Measurements from ENCODE around the gene PSMF1. TPM values are rescaled to one million over a fixed set of nuclear protein-coding genes. Genes with fewer than 3 reads are reported as not detected.

PSMF1 gene
- total RNA-seq, 1 donor from 2014 or later = 124 TPM

DNA sequence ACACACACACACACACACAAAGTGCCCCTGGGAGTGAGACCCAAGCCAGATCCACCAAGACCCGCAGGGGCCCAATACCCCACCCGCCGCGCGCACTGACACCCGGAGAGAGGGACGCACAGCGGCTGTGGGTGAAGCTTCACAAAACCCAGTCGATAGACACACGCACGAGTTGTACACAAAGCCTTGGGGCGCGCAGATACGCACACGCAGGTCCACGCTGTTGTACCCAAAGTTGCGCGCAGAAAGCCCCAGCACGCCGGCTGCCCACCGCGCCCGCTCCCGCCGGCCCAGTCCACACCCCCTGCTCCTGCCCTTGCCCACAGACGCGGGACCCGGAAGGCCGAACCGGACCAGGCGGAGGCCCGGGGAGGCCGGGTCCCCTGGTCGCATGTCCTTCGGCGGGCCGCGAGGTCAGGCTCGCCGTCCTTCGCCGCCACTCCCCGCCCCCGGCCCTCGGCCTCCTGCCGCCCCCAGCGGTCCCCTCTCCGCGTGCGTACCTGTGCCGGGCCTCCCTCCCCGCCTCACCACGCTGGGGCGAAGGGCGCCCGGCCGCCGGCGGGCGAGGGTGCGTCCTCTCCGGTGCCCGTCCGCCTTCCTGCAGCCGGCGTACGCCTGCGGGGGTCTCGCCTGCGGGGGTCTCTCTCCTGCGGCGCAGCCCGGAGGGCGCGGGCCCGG lies 66.4 kb downstream of the PSMF1 start, which contains the start of gene TMEM74B:
Gene TMEM74B, minus strand, starts transcription at position 344 of the 678 bp plus-strand sequence. CDS start 1,180 bp downstream, outside the sequence.
- no peak for TF ChIP-seq CTCF (IDR thresholded peaks at IDR 0.05; ENCODE audit: borderline replicate concordance)
- no peak for DNase-seq
- no peaks in the 10 kb centered on the region for H3K36me3 ChIP-seq
- peak within 1 kb of the TSS; percentile 60 for H3K27ac ChIP-seq (replicated peaks)
- H3K27me3 ChIP-seq (ENCODE audit: low read depth) = peaks cover 31% of the 10 kb centered on the region
- H3K9me3 ChIP-seq (replicated peaks) = no peaks in the 10 kb centered on the region
- peak within 1 kb of the TSS; percentile 73 for H3K4me3 ChIP-seq
- peaks cover 43% of the 10 kb centered on the region for H3K4me1 ChIP-seq
- intact Hi-C loops (cut with micrococcal nuclease) = no loop called here

GRCh38 chr20:1185316-1185741 lies 66.9 kb downstream of the PSMF1 start:
- no peak for DNase-seq
- Histone ChIP-seq H3K4me3 (peak overlapping the region; percentile 73), H3K4me1 (peaks cover 43% of the 10 kb centered on the region), H3K27ac (replicated peaks) (peak overlapping the region; percentile 60), H3K9me3 (replicated peaks) (no peaks in the 10 kb centered on the region), H3K27me3 (ENCODE audit: low read depth) (peaks cover 31% of the 10 kb centered on the region), H3K36me3 (no peaks in the 10 kb centered on the region)
- intact Hi-C loops (cut with micrococcal nuclease) = no loop called here
- TF ChIP-seq CTCF (IDR thresholded peaks at IDR 0.05; ENCODE audit: borderline replicate concordance) = no peak

GRCh38 chr20:1185790-1186334 lies 67.5 kb downstream of the PSMF1 start:
- H3K36me3 ChIP-seq = no peaks in the 10 kb centered on the region
- H3K4me1 ChIP-seq = peaks cover 43% of the 10 kb centered on the region
- intact Hi-C loops (cut with micrococcal nuclease) = no loop called here
- peak; percentile 37 for DNase-seq
- H3K27me3 ChIP-seq (ENCODE audit: low read depth) = peaks cover 31% of the 10 kb centered on the region
- H3K4me3 ChIP-seq = peak overlapping the region; percentile 73
- TF ChIP-seq CTCF (IDR thresholded peaks at IDR 0.05; ENCODE audit: borderline replicate concordance) = peak; percentile 61
- H3K27ac ChIP-seq (replicated peaks) = peak overlapping the region; percentile 60
- no peaks in the 10 kb centered on the region for H3K9me3 ChIP-seq (replicated peaks)

- no peak for DNase-seq
- H3K27me3 ChIP-seq (ENCODE audit: low read depth) = peaks cover 31% of the 10 kb centered on the region
- H3K27ac ChIP-seq (replicated peaks) = peak overlapping the region; percentile 42
- H3K4me1 ChIP-seq = peaks cover 43% of the 10 kb centered on the region
- no peaks in the 10 kb centered on the region for H3K36me3 ChIP-seq
- intact Hi-C loops (cut with micrococcal nuclease) = no loop called here
- no peak for TF ChIP-seq CTCF (IDR thresholded peaks at IDR 0.05; ENCODE audit: borderline replicate concordance)
- H3K4me3 ChIP-seq = no peak overlapping the region
- no peaks in the 10 kb centered on the region for H3K9me3 ChIP-seq (replicated peaks)
Measured at GRCh38 chr20:1186367-1186991, 68.1 kb downstream of the PSMF1 start.

DNA sequence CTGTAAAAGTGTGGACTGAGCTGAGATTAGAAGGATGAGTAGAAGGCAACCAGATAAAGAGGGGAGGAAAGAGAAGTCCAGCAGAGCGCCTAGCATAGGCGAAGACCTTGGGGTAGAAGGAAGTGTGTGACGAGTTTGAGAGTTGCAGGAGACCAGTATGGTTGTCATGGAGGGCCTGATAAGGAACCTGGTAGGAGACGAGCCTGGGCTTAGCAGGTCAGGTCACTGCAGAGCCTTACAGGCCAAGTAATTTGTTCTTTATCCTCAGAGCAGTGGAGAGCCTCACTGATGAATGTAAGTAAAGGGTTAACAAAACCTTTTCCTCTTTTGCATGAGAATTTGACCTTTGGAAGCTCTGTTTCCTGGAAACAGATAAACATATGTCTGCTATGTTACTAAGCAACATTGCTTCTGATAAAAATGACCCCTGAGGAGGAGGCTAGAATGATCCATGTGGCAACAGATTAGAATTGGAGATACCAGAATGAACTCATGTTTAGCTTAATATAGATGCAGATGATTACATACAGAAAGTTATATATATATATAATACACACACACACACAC lies 69.3 kb downstream of the PSMF1 start:
- H3K27me3 ChIP-seq (ENCODE audit: low read depth) = peaks cover 31% of the 10 kb centered on the region
- no peaks in the 10 kb centered on the region for H3K9me3 ChIP-seq (replicated peaks)
- intact Hi-C loops (cut with micrococcal nuclease) = no loop called here
- peaks cover 43% of the 10 kb centered on the region for H3K4me1 ChIP-seq
- no peak for TF ChIP-seq CTCF (IDR thresholded peaks at IDR 0.05; ENCODE audit: borderline replicate concordance)
- no peaks in the 10 kb centered on the region for H3K36me3 ChIP-seq
- peak overlapping the region; percentile 42 for H3K27ac ChIP-seq (replicated peaks)
- no peak for DNase-seq
- H3K4me3 ChIP-seq = no peak overlapping the region
